Endothelial cell of coronary artery (primary cell): ENCODE measurements around the gene DISC1. TPM values are rescaled to one million over a fixed set of nuclear protein-coding genes. Genes with fewer than 3 reads are reported as not detected.

Source experiments
- total RNA-seq: library from RNA; depleted of rRNA; stranded (reverse); fragments of >200 nt; gene quantifications from 2 replicates; pipeline ENCODE4 v1.2.3, GENCODE V29; 2014

Gene DISC1
- total RNA-seq, result 13.6 and 15.6 TPM in 2 replicates

GRCh38 chr1:231626535-231626950 is at the start of gene DISC1:
TSS of gene DISC1 (plus strand) at chr1:231626790. CDS start at chr1:231626868, 78 bp downstream.

Other genes starting within 250 kb of the DISC1 start
- gene EGLN1, start 204.5 kb upstream of the DISC1 start, total RNA-seq, result 65.9 and 112 TPM in 2 replicates
- 31.3 and 33.0 TPM in 2 replicates for gene TSNAX, start 98.1 kb upstream of the DISC1 start, total RNA-seq